ENCODE measurements around the gene SCD.
A peak's percentile ranks its signal among the peaks of the same experiment; 100 is the strongest.
"Not testable (repeated sequence)": the region's sequence is repeated elsewhere in the genome, so short reads cannot be mapped to it uniquely, and the experiment has no call there.

The SCD gene

GRCh38 chr10:100346765-100347567, at the start of gene SCD:
Gene SCD (plus strand): TSS chr10:100347233. CDS start chr10:100347505, 272 bp downstream.
- peak; percentile 81 for DNase-seq (ENCODE audit: low read depth)
- peak within 1 kb of the TSS; percentile 79 for H3K4me3 ChIP-seq (ENCODE audit: low read depth, low read length)
- no peak for TF ChIP-seq CTCF (IDR thresholded peaks at IDR 0.05; ENCODE audit: control insufficient read depth, extremely low read depth, insufficient read depth)

GRCh38 chr10:100297242-100297641, 49.8 kb upstream of the SCD start:
- DNase-seq (ENCODE audit: low read depth) = no peak
- TF ChIP-seq CTCF (IDR thresholded peaks at IDR 0.05; ENCODE audit: control insufficient read depth, extremely low read depth, insufficient read depth) = no peak
- no peak overlapping the region for H3K4me3 ChIP-seq (ENCODE audit: low read depth, low read length)

- H3K4me3 ChIP-seq (ENCODE audit: low read depth, low read length); DNase-seq (ENCODE audit: low read depth): not testable (repeated sequence)
Measured at GRCh38 chr10:100301123-100301522, 45.9 kb upstream of the SCD start.

- peak; percentile 59 for TF ChIP-seq CTCF (IDR thresholded peaks at IDR 0.05; ENCODE audit: control insufficient read depth, extremely low read depth, insufficient read depth)
- H3K4me3 ChIP-seq (ENCODE audit: low read depth, low read length) = no peak overlapping the region
- no peak for DNase-seq (ENCODE audit: low read depth)
Measured at GRCh38 chr10:100303724-100304319, 43.2 kb upstream of the SCD start.

- H3K4me3 ChIP-seq (ENCODE audit: low read depth, low read length) = no peak overlapping the region
- TF ChIP-seq CTCF (IDR thresholded peaks at IDR 0.05; ENCODE audit: control insufficient read depth, extremely low read depth, insufficient read depth) = no peak
- no peak for DNase-seq (ENCODE audit: low read depth)
Measured at GRCh38 chr10:100304414-100304813, 42.6 kb upstream of the SCD start.

- TF ChIP-seq CTCF (IDR thresholded peaks at IDR 0.05; ENCODE audit: control insufficient read depth, extremely low read depth, insufficient read depth) = no peak
- no peak overlapping the region for H3K4me3 ChIP-seq (ENCODE audit: low read depth, low read length)
- no peak for DNase-seq (ENCODE audit: low read depth)
Measured at GRCh38 chr10:100306861-100307260, 40.2 kb upstream of the SCD start.

GRCh38 chr10:100307684-100308083, 39.3 kb upstream of the SCD start:
- DNase-seq (ENCODE audit: low read depth) = no peak
- TF ChIP-seq CTCF (IDR thresholded peaks at IDR 0.05; ENCODE audit: control insufficient read depth, extremely low read depth, insufficient read depth) = no peak
- no peak overlapping the region for H3K4me3 ChIP-seq (ENCODE audit: low read depth, low read length)

Data from LNCaP clone FGC (cell line).